Aorta (tissue), 5 donors: ENCODE data around the gene STARD5. TPM values are rescaled to one million over a fixed set of nuclear protein-coding genes. Genes with fewer than 3 reads are reported as not detected.
"Not testable (repeated sequence)": the region's sequence is repeated elsewhere in the genome, so short reads cannot be mapped to it uniquely, and the experiment has no call there.

ENCODE experiments used
- ATAC-seq: fragments of 200-7000 bp; cut with Tn5 transposase; one replicate; pipeline ENCODE4 v1.9.1; 2022; ENCODE audit warnings: moderate library complexity; ENCODE audit not compliant: low FRiP score
- DNase-seq, 2 donors: peaks; one replicate each; pipeline ENCODE4 v3.0.0-alpha.2; 2020
- H3K27ac ChIP-seq, 2 donors: one replicate each; pipeline ENCODE4 v1.5.1; 2013; ENCODE audit warnings: low read length in 2 of 2, mild to moderate bottlenecking in 2 of 2, moderate library complexity in 2 of 2, control low read depth in 1 of 2, inconsistent platforms in 1 of 2, low read depth in 1 of 2
- H3K27me3 ChIP-seq, 2 donors: one replicate each; pipeline ENCODE4 v1.6.1; 2013; ENCODE audit warnings: control low read depth in 1 of 2, low read length in 1 of 2, mild to moderate bottlenecking in 1 of 2, moderate library complexity in 1 of 2; ENCODE audit not compliant: insufficient read depth in 2 of 2, control insufficient read depth in 1 of 2
- H3K36me3 ChIP-seq, 2 donors: one replicate each; pipeline ENCODE4 v1.6.1; 2013; ENCODE audit warnings: control low read depth in 1 of 2, low read length in 1 of 2, mild to moderate bottlenecking in 1 of 2; ENCODE audit not compliant: insufficient read depth in 2 of 2, control insufficient read depth in 1 of 2
- H3K4me1 ChIP-seq, 2 donors: one replicate each; pipeline ENCODE4 v1.6.1; 2013; ENCODE audit warnings: low read length in 2 of 2, control low read depth in 1 of 2, mild to moderate bottlenecking in 1 of 2, moderate library complexity in 1 of 2; ENCODE audit not compliant: insufficient read depth in 2 of 2, control insufficient read depth in 1 of 2
- H3K4me3 ChIP-seq, 2 donors: one replicate each; pipeline ENCODE4 v1.5.1; 2013; ENCODE audit warnings: low read length in 2 of 2, control low read depth in 1 of 2, mild to moderate bottlenecking in 1 of 2
- H3K9me3 ChIP-seq: one replicate; pipeline ENCODE4 v1.6.1; 2013; ENCODE audit warnings: mild to moderate bottlenecking, low read length; ENCODE audit not compliant: control insufficient read depth
- WGBS, 2 donors: extraction: QIAGEN DNeasy Blood & Tissue Kit; methylation state at CpG; one replicate each; pipeline ENCODE4 v1.1.7; 2013; 5-methylcytosine and 5-hydroxymethylcytosine counted together
- intact Hi-C, 2 donors: fragments of 100-400 bp; cut with DNase I; formaldehyde crosslinking; loops; one replicate each; pipeline versions ENCODE4 v1.14.2 to v1.15.0; 2022
- polyA plus RNA-seq, 2 donors: library from polyadenylated mRNA; stranded (reverse); fragments of 200-250 nt; gene quantifications; one replicate each; pipeline ENCODE4 v1.2.3, GENCODE V29; 2013
- total RNA-seq, 2 donors: library from RNA; stranded (reverse); fragmentation: NEBNext Ultra II Directional; extraction: Animal tissue kit (Norgen Biotek cat#: 25700); gene quantifications; one replicate each; pipeline ENCODE4 v1.2.1, GENCODE V29; 2021
- donor health status: healthy with polysubstance abuse.
- donor health status: Bipolar disorder and iron deficiency.
- donor health status: DM: no; HTN: no; CAD: no.
- donor health status: DM: no; HTN: no; CAD: no.
- donor health status: DM: yes; HTN: yes; CAD: no.

Gene STARD5
- total and polyA plus RNA-seq, 4 donors = 2.2 to 10.3 (median 5.3) TPM

DNA sequence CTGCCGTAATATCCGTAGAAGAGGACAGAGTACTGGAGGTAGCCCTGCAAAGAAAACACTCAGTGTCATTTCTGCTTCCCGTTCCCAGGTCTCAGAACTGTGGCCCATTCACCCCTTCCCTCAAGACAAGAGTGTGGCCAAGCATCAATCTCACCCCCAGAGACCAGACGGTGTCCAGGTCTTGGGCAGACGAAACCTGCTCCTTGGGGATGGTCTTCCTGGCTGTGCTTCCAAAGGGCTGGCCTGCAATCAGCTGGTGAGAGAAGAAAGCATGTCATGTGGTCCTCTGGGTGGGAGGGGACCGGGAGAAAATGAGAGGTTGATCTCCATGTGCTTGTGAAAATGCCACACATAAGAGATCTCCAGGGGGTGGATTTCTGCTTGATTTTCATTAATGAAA lies 34.3 kb upstream of the STARD5 start:
- Histone ChIP-seq H3K4me1 (no peaks in the 10 kb centered on the region), H3K9me3 (no peaks in the 10 kb centered on the region), H3K27me3 (no peaks in the 10 kb centered on the region), H3K4me3 (no peak overlapping the region), H3K27ac (no peak overlapping the region), H3K36me3 (no peaks in the 10 kb centered on the region)
- 93 to 94% methylated on average over 6 of the region's 6 CpGs for WGBS, 2 donors
- intact Hi-C loops = no loop called here
- no peak for DNase-seq
- no peak for ATAC-seq

DNA sequence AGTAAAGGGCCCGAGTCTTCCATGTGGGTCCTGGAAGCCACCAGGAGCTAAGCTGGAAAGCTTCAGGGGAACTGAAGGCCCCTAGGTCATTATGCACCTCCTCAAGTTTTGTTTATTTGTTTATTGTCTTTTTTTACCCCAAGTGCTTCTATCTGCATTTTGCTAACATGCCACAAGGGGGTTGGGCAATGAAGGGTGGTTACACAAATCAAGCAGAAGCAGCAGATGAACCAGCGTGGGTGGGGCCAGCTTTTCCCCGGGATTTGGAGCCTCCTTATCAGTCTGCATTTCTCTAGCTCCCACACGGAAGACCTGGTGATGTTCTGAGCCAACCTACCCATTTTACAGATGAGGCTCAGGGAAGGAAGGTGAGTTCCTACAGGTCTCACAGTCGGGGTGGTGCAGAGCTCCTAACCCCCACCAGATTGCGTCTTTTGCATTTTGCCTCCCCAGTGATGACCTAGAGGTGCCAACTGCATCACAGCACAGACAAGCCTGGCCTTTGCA lies 33.3 kb upstream of the STARD5 start:
- WGBS, 2 donors = 88 to 89% methylated on average over 6 of the region's 6 CpGs
- intact Hi-C loops = no loop called here
- DNase-seq = no peak
- H3K27me3 ChIP-seq = no peaks in the 10 kb centered on the region
- no peak overlapping the region for H3K27ac ChIP-seq
- H3K4me1 ChIP-seq = no peaks in the 10 kb centered on the region
- H3K4me3 ChIP-seq = no peak overlapping the region
- no peak for ATAC-seq
- no peaks in the 10 kb centered on the region for H3K9me3 ChIP-seq
- H3K36me3 ChIP-seq = no peaks in the 10 kb centered on the region

DNA sequence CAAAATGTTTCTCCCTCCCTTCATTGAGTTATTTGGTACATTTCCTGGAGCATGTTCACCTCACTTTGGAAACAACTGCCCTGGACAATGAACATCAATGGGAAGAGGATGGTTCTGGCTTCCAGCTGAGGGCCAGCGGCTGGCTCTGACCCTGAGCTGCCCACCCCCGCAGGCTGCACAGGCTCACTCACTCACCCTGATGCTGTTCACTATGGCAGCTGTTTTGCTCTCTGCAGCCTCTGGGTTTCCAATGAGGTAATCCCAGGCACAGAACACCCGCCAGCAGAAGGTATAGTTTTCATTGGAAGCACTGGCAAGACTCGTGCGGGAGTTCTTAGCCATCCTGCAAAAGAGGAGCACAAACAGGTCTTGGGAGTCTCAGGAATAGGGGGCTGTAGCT lies 32.3 kb upstream of the STARD5 start:
- Histone ChIP-seq H3K9me3 (no peaks in the 10 kb centered on the region), H3K4me1 (no peaks in the 10 kb centered on the region), H3K27me3 (no peaks in the 10 kb centered on the region), H3K36me3 (no peaks in the 10 kb centered on the region), H3K4me3 (no peak overlapping the region), H3K27ac (no peak overlapping the region)
- DNase-seq = no peak
- no peak for ATAC-seq
- 67 to 68% methylated on average over 5 of the region's 5 CpGs for WGBS, 2 donors
- intact Hi-C loops = no loop called here

DNA sequence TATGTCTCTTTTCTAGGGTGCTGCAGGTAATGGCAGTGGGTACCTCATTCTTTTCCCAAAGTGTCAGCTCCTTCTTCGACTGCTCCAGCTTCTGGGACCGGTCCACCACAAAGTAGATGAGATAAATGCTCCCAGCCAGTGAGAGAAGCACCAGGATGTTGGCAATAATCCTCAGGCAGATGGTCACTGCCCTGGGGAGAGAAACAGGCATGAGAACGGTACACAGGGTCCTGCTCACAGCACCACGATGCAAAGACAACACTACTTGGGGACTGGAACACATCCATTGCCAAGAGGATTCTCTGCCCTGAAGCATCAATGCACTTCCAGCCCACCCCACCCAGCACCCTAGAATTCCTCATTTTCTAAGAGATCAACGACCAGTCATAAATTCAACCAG lies 27.7 kb upstream of the STARD5 start:
- DNase-seq (no peak), ATAC-seq (no peak)
- Histone ChIP-seq H3K4me3 (no peak overlapping the region), H3K27ac (no peak overlapping the region), H3K27me3 (no peaks in the 10 kb centered on the region), H3K4me1 (no peaks in the 10 kb centered on the region), H3K36me3 (no peaks in the 10 kb centered on the region), H3K9me3 (no peaks in the 10 kb centered on the region)
- intact Hi-C loops = no loop called here
- WGBS, 2 donors = 83 to 84% methylated on average over 5 of the region's 5 CpGs

DNA sequence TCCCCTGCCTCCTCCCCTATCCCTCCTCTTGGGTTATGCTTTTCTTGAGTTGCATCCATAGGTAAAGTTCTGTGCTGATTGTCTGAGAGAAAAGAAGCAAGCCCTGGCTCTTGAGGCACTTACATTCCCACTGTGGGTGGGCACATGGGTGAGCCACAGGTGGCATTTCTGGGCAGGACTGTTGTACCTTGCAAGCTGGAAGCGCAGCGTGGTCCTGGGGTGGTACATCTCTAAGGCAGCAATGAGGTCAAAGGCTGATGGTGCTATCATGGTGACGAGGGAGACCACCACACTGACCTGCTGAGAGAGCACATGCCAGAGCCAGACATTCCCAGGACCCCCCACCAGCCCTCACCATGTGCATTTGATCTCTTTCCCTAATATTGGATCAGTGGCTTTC lies 25.3 kb upstream of the STARD5 start:
- no peaks in the 10 kb centered on the region for H3K27me3 ChIP-seq
- no peaks in the 10 kb centered on the region for H3K9me3 ChIP-seq
- H3K4me3 ChIP-seq = no peak overlapping the region
- WGBS, 2 donors = 98 to 99% methylated on average over 3 of the region's 3 CpGs
- intact Hi-C loops = no loop called here
- no peak overlapping the region for H3K27ac ChIP-seq
- DNase-seq (no peak), ATAC-seq (no peak)
- no peaks in the 10 kb centered on the region for H3K4me1 ChIP-seq
- H3K36me3 ChIP-seq = no peaks in the 10 kb centered on the region

DNA sequence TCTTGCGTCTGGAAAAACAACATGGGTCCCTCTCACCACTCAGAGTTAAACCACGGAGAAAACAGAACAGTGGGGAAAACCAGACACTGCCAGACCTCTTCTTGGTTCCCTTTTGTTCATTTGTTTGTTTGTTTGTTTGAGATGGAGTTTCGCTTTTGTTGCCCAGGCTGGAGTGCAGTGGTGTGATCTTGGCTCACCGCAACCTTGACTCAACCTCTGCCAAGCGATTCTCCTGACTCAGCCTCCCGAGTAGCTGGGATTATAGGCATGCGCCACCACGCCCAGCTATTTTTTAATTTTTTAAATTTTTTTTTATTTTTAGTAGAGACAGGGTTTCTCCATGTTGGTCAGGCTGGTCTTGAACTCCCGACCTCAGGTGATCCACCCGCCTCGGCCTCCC lies 24.8 kb upstream of the STARD5 start:
- intact Hi-C loops, H3K9me3 ChIP-seq, ATAC-seq, H3K27me3 ChIP-seq, H3K27ac ChIP-seq, DNase-seq, H3K4me1 ChIP-seq, H3K36me3 ChIP-seq, H3K4me3 ChIP-seq: not testable (repeated sequence)
- WGBS, 2 donors = 94 to 95% methylated on average over 11 of the region's 11 CpGs

DNA sequence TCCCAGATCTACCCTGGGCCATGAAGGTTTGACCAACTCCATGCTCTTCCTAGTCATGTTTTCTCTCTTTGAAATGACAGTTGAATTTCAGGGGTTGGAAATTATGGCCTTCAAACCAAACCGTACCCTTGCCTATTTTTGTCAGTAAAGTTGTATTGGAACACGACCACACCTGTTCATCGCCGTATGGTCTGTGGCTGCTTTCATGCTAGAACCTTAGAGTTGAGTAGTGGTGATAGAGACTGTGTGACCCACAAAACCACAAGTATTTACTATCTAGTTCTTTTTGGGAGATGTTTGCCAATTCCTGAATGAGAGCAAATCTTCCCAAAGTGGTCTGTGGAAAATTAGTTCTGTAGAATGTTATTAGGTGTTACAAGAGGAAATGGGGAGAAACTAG lies 24.0 kb upstream of the STARD5 start:
- DNase-seq (no peak), ATAC-seq (no peak)
- WGBS, 2 donors = 94 to 95% methylated on average over 4 of the region's 4 CpGs
- H3K4me1 ChIP-seq = no peaks in the 10 kb centered on the region
- no peaks in the 10 kb centered on the region for H3K9me3 ChIP-seq
- H3K4me3 ChIP-seq = no peak overlapping the region
- no peaks in the 10 kb centered on the region for H3K36me3 ChIP-seq
- H3K27me3 ChIP-seq = no peaks in the 10 kb centered on the region
- intact Hi-C loops = no loop called here
- no peak overlapping the region for H3K27ac ChIP-seq

DNA sequence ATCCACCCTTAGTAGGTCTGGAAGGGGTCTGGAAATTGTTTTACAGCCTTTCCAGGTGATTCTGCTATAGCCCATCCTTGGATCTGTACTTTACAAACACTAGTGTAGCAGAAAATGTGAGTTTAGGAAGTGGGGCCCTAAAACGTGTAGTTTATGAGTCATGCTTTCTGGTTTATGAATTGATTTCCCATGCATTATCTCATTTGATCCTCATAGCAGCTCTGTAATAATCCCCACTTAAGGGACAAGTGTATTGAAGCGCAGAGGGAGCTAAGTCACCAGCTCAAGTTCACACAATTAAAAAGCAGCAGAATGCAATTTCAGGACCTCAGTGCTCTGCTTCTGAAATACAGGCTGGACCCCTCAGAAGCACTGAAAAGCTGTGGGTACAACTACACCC lies 22.7 kb upstream of the STARD5 start:
- H3K4me1 ChIP-seq = no peaks in the 10 kb centered on the region
- WGBS, 2 donors = 76 to 78% methylated on average over 2 of the region's 2 CpGs
- intact Hi-C loops = no loop called here
- H3K4me3 ChIP-seq = no peak overlapping the region
- ATAC-seq (no peak), DNase-seq (no peak)
- H3K27ac ChIP-seq = no peak overlapping the region
- H3K27me3 ChIP-seq = no peaks in the 10 kb centered on the region
- no peaks in the 10 kb centered on the region for H3K36me3 ChIP-seq
- H3K9me3 ChIP-seq = no peaks in the 10 kb centered on the region

DNA sequence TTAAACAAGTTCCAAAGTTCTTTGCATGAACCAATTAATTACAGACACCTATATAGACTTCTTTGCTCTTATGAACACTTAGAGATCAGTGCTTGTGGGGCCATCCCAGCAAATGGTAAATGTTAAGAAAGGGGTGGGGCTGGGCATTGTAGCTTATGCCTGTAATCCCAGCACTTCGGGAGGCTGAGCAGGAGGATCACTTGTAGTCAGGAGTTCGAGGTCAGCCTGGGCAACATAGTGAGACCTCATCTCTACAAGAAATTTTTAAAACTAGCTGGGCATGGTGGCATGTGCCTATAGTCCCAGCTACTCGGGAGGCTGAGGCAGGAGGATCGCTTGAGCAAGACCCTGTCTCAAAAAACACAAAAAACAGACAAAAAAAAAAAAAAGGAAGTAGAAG lies 19.4 kb upstream of the STARD5 start:
- intact Hi-C loops = loop anchor here in 1 of 2 donors (5.0 kb wide), 1 partner anchor 36 kb away; no protein-coding TSS in a partner anchor
- Histone ChIP-seq H3K36me3 (no peaks in the 10 kb centered on the region), H3K4me1 (no peaks in the 10 kb centered on the region), H3K4me3 (no peak overlapping the region), H3K9me3 (no peaks in the 10 kb centered on the region), H3K27ac (no peak overlapping the region), H3K27me3 (no peaks in the 10 kb centered on the region)
- ATAC-seq (no peak), DNase-seq (no peak)
- 98 to 100% methylated on average over 4 of the region's 4 CpGs for WGBS, 2 donors
